AG08396 (cell line): ENCODE data around the gene RILPL1.
"Not testable (repeated sequence)": the region's sequence is repeated elsewhere in the genome, so short reads cannot be mapped to it uniquely, and the experiment has no call there.

Source experiments
- DNase-seq: peaks from one replicate; pipeline ENCODE4 v3.0.0; 2012; ENCODE audit warnings: low spot score, mixed read lengths

The RILPL1 gene, protein sequence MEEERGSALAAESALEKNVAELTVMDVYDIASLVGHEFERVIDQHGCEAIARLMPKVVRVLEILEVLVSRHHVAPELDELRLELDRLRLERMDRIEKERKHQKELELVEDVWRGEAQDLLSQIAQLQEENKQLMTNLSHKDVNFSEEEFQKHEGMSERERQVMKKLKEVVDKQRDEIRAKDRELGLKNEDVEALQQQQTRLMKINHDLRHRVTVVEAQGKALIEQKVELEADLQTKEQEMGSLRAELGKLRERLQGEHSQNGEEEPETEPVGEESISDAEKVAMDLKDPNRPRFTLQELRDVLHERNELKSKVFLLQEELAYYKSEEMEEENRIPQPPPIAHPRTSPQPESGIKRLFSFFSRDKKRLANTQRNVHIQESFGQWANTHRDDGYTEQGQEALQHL

DNA sequence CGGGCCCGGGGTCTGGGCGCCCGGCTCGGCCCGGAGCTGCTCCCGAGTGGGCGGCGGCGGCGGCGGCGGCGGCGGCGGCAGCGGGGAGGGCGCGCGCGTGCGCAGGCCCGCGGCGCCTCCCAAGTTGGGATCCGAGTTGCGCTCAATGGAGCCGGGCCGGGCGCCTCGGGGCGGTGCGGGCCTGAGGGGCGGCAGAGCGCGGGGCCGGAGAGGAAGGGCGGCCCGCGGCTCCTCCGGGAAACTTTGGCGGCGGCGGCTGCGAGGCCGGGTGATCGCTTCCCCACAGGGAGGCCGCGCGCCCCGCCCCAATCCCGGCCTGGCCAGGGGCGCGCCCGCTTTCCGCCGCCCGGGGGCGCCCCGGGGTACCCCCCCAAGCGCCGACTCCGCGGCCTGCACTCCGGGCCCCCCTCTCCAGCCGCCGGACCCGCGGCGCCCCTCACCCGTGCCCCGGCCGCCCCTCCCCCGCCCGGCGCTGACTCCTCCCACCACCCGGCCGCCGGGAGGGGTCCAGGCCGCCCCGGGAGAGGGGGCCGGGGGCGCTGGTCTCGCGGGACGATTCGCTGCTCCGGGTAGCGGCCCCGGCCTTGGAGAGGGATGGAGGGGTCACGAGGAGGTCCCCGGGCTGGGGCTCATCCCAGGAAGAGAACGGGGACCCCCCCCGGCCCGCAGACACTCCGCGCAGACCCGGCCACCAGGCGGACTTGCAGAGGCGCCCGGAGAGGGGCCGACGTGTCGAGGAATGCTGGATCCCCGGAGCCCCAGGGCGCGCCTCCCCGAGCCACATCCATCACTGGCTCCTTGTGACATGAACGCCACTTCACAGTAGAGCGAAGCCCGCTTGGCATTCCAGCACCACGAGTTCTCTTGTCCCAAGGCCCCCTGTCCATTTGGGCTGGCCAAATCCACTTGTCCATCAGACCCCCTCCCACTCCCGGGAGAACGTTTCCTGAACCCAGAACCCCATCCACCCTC, at the start of gene RILPL1:
Gene RILPL1, minus strand, starts transcription at position 48 of the 972 bp plus-strand sequence. CDS start 237 bp downstream, outside the sequence.
- DNase-seq = peak; percentile 87

DNA sequence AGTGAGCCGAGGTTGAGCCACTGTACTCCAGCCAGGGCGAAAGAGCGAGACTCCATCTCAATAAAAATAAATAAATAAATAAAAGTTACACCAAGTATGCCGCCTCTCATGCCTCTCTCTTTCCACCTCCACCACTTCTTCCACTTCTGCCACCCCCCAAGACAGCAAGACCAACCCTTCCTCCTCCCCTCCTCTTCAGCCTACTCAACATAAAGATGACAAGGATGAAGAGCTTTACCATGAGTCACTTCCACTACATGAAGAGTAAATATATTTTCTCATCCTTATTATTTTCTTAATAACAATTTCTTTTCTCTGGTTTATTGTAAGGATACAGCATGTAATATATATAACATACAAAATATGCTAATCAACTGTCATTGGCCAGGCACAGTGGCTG, 47.3 kb upstream of the RILPL1 start:
- DNase-seq = no peak

DNA sequence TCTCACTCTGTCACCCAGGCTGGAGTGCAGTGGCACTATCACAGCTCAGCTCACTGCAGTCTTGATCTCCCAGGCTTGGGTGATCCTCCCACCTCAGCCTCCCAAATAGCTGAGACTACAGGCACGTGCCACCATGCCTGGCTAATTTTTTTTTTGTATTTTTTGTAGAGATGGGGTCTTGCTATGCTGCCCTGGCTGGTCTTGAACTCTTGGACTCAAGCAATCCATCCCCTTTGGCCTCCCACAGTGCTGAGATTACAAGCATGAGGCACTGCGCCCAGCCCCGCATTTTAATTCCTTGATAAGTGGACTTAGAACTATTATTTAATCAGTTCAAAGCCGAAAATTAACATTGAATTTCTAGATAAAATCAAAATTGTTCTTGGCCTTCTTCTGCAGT, 45.3 kb upstream of the RILPL1 start:
- DNase-seq = not testable (repeated sequence)

DNA sequence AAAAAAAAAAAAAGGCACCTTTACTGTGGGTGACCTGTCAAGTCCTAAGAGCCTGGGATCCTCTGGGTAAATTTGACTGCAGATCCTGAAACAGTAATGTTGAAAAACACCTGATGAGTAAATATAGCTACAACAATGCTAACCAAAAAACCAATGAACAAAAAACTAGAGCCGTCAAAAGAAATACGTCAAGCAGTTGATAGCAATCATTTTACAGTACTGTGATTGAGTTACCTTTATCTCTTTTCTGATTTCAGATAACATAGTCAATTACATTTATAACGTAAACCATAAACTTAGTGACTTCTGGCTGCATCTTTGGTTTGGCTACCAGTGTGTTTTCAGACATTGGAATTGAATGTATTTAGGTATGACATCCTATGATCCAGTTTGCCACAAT, 44.7 kb upstream of the RILPL1 start:
- DNase-seq = no peak

DNA sequence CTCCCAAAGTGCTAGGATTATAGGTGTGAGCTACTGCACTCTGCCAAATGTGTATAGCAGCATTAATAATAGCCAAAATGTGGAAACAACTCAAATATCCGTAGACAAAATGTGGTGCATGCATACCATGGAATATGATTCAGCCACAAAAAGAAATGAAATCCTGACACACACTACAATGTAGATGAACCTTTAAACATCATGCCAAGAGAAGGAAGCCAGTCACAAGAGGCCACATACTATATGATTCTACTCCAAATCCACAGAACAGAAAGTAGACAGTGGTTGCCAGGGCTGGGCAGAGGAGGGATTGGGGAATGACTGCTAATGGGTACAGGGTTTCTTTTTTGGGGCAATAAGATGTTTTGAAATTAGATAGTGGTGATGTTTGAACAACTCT, 43.1 kb upstream of the RILPL1 start:
- no peak for DNase-seq

DNA sequence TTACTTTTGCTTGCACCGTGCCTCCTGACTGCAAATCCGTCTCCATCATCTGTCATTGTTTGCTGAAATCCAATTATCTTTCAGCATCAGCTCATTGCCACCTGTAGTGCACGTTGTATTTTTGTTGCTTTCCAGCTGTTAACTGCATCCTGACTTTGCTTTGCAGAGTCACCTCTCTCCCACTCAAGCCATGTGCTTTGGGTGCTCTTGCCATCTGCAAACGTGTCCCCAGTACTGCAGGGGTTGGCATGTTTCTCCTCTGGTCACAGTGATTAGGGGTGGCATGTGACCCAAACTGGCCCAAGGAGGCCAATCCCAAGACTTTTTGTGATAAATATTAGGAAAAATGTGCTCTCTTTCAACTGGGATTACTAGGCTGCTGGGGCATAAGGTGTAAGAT, 40.4 kb upstream of the RILPL1 start:
- DNase-seq = no peak

DNA sequence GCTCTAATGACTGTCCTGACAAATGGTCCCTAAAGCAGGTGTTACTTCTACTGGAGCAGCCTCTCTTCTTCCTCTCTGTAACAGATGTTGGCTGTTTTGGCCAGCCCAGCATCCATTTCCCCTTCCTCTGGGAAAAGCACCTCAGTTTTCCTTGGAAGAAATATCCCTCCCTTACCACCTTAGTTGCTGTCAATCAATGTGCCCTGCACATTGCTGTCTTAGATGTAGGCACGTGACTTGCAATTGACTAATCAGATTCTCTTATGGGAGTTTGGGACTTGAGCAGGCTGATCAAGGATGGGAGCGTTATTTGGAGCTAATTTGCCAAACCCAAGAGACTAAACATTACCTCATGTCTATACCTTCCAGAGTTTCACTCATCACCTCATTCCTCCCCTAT, 38.9 kb upstream of the RILPL1 start:
- no peak for DNase-seq

DNA sequence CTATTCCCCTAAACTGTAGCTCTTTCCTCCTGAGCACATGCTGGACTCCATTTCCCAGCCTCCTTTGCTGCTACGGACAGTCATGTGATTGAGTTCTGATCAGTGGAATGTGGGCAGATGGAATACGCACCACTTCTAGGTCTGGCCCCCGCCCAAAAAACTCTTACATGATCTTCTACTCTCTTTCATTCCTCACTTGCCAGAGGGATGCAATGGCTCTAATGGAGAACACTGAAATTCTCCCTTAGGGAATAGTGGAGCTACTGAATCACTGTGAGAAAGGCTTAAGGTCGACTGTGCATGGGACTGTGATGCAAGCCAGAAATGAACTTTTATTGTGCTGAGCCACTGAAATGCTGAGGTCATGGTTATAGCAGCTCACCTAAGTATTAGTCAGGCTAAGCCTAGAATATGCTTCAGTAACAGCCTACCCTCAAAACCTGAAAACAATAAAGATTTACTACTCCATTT, 37.9 kb upstream of the RILPL1 start:
- peak; percentile 59 for DNase-seq

DNA sequence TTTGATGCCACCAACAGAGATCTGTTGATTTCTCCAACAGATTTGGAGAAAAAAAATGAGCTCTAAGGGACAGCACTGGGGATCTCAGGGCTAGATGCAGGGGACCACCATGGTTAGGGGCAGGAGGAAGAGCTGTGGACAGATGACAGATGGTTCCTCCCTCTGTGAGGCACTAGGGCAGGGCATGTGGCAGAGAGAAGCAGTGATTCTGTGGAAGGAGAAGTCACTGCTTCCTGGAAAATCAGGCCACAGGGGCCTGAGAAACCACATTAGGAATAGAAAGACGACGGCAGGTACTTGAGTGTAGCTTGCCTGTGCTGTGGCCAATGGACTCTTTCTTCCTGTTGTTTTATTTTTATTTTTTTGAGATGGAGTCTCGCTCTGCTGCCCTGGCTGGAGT, 25.9 kb upstream of the RILPL1 start:
- DNase-seq = no peak

DNA sequence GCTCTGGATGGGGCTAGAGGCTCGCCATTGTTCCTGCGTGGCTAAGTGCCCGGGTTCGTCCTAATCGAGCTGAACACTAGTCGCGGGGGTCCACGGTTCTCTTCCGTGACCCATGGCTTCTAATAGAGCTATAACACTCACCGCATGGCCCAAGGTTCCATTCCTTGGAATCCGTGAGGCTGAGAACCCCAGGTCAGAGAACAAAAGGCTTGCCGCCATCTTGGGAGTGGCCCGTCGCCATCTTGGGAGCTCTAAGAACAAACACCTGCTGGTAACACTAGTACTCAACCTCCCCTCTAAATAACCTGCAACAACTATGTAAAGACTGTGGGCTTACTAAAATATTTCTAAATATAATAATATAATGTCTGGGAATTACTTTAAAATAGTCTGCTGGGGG, 25.0 kb upstream of the RILPL1 start:
- DNase-seq = not testable (repeated sequence)

DNA sequence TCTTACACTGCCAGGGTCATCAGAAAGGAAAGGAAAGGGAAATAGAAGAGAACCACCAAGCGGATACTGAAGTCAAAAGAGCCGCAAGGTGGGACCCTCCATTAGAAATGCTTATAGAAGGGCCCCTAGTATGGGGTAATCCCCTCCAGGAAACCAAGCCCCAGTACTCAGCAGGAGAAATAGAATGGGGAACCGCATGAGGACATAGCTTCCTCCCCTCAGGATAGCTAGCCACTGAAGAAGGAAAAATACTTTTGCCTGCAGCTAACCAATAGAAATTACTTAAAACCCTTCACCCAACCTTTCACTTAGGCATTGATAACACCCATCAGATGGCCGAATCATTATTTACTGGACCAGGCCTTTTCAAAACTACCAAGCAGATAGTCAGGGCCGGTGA, 21.3 kb upstream of the RILPL1 start:
- not testable (repeated sequence) for DNase-seq

DNA sequence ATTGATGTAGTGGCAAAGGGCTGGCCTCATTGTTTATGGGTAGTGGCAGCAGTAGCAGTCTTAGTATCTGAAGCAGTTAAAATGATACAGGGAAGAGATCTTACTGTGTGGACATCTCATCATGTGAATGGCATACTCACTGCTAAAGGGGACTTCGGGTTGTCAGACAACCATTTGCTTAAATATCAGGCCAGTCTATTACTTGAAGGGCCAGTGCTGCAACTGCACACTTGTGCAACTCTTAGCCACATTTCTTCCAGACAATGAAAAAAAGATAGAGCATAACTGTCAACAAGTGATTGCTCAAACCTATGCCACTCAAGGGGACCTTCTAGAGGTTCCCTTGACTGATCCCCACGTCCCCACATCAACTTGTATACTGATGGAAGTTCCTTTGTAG, 20.6 kb upstream of the RILPL1 start:
- DNase-seq = not testable (repeated sequence)

DNA sequence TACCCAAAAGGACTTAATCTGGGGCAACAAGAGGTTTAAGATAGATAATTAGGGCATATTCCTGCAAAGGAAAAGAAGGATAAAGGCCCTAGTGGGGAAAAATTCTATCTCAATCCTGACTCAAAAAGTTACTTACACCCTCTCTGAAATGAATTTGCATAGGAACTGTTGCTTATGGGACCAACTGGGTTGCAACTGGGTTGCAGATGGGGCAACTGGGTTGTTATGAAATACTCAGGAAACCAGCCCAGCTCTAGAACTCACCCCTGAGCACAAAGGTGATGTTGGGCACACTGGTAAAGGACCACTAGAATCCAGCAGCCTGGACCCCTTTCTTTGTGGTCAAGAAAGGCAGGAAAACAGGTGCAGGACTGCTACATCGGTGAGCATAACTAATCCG, 17.2 kb upstream of the RILPL1 start:
- DNase-seq = no peak

DNA sequence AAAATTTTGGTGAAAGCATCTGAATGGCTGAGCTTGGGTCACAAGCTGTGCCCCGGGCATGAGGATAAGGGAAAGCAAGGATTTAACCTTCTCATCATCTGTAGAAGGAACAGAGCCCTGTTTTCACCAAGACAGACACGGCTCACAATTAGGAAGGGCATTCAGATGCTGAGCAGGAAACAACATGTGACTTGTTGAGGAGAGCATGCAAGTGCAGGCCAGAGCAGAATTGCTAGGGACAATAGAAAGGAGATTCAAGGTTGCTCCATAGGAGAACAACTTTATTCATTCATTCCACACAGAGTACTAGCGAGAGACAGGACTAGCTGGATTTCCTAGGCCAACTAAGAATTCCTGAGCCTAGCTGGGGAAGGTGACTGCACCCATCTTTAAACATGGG, 14.6 kb upstream of the RILPL1 start:
- no peak for DNase-seq

DNA sequence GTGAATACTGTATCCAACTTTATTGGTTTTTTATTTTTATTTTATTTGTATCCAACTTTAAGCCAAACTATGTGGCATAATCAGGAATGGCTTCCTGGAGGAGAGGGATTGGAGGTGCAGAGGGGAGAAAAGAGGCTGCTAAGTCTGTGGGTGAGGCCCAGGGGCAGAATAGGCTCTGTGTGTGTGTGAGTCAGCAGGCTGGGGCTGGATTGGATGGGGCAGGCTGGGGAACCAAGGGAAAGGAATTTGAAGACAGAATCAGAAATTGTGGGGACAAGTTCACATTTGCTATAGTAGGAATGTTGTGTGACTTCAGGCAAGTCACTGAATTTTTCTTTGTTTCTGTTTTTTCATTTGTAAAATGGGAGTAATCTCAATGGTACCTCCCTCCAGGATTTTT, 12.8 kb upstream of the RILPL1 start:
- DNase-seq = peak; percentile 61

DNA sequence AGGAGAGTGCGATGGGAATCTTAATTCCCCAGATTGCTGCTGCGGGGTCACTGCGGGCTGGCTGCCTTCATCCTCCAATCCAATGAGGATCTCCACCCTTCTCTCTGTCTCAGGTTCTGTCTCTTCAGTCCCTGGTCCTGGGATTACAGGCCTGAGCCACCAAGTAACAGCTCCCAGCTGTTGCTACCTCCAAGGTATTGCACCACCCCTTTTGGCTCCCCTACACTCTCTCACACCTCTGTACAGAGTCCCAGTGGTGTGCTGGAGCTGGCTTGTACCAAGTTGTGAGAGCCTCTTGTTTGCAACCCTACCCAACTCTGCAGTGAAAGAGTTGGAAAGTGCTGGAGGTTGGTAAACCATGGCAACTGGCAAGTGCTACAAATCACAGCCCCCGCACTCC, 10.0 kb upstream of the RILPL1 start:
- no peak for DNase-seq

DNA sequence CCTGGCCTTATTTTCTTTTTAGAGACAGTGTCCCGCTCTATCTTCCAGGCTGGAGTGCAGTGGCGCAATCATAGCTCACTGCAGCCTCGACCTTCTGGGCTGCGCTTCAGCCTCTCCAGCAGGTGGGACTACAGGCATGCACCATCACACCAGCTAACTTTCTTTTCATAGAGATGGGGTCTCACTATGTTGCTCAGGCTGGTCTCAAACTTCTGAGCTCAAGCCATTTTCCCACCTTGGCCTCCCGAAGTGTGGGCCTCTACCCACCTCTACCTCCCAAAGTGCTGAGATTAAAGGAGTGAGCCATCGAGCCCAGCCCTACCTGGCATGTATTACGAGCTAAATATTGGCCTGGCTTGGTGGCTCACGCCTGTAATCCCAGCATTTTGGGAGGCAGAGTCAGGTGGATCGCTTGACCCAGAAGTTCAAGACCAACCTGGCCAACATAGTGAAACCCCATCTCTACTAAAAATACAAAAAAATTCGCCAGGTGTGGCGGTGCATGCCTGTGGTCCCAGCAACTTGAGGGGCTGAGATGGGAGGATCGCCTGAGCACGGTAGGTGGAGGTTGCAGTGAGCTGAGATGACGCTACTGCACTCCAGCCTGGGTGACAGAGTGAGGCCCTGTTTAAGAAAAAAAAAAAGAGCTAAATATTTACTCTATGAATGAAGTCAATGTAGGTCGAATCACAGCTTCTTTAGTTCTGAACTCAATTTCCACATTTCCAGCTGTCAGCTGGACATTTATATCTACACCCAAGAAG, 7.6 kb upstream of the RILPL1 start:
- no peak for DNase-seq

DNA sequence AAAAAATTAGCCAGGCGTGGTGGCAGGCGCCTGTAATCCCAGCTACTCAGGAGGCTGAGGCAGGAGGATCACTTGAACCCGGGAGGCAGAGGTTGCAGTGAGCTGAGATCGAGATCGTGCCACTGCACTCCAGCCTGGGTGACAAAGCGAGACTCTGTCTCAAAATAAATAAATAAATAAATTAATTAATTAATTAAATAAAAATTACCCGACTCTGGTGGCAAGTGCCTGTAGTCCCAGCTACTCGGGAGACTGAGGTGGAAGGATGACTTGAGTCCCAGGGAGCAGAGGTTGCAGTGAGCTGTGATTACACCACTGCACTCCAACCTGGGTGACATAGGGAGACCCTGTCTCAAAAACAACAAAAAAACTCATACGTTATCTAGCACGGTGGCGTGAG, 2.4 kb upstream of the RILPL1 start:
- DNase-seq = not testable (repeated sequence)

DNA sequence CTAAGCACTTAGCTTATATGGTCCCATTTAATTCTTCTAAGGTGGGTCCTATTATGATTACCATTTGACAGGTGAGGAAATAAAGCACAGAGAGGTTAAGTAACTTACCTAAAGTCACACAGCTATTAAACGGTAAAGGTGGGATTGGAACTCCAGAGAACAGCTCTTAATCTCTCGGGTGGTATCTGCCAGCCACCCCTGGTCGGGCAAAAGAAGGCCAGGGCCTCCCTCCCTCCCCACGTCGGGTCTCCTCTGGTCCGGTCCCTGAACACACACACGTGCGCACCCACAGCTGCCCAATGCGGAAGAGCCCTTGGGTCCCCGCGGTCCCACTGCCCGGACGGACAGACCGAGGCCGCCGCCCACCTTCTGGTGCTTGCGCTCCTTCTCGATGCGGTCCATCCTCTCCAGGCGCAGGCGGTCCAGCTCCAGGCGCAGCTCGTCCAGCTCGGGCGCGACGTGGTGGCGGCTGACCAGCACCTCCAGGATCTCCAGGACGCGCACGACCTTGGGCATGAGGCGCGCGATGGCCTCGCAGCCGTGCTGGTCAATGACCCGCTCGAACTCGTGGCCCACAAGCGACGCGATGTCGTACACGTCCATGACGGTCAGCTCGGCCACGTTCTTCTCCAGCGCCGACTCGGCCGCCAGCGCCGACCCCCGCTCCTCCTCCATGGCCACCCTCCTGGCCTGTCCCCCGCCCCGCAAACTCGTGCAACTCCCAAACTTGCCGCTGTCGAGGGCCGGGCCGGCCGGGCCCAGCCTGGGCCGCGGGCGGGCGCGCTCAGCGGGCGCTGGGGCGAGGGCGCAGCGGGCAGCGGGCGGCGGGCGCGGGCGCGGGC, 490 bp downstream of the RILPL1 start:
- DNase-seq = peak; percentile 69

DNA sequence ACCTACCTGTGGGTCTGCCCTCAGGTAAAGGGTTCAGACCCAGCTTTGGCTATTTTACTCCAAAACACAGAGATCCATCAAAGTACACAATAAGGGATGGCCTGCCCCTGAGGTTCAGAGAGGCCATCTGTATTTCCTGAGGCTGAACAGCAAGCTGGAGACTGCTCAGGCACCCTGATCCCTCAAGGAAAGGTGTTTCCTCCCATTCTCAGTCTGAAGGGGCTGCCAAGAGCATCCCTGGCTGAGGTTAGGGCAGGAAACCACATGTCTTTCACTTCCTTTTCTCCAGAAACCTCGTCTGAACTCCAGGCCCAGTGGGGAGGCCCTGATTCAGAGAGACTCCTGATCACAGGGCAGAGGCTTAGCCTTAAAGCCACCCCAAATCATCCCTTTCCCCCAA, 1.5 kb downstream of the RILPL1 start:
- DNase-seq = no peak

DNA sequence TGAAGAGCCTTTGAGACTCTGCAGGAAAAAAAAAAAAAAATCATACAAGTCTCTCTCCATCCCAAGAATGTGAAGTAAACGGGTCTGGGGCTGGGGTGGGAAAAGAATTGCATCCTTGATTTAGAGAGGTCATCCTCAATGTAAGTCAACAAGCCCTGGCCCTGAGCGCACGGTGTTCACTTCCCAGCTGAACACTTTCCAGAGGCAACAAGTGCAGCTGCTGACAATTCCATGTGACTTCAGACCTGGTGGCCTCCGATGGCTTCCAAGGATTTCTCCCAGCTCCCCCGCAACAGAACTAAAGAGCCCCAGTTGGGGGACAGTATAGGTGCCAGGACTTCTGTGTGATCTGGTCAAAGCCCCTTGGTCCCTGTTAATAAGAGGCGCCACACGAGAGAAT, 2.4 kb downstream of the RILPL1 start:
- no peak for DNase-seq
